HCT116 (cell line): Measurements from ENCODE around the gene UBE2L3.

Source experiments
- EZH2 ChIP-seq: fragments of 200-600 bp; sonication (generic); IDR thresholded peaks from 2 replicates; pipeline ENCODE4 v1.6.1; 2017; ENCODE audit warnings: antibody characterized with exemption, mixed run types
- EZH2phosphoT487 ChIP-seq: fragments of 200-600 bp; IDR thresholded peaks from 2 replicates; pipeline ENCODE4 v1.6.1; 2018; ENCODE audit warnings: antibody characterized with exemption, borderline replicate concordance
- JUND ChIP-seq: IDR thresholded peaks from 2 replicates; pipeline ENCODE4 v1.6.1; 2012
- POLR2A ChIP-seq: IDR thresholded peaks from 2 replicates; pipeline ENCODE4 v1.7.0; 2011; ENCODE audit warnings: borderline replicate concordance; ENCODE audit not compliant: insufficient read depth, insufficient read length; ENCODE audit errors: extremely low read depth
- POLR2AphosphoS5 ChIP-seq: IDR thresholded peaks from 2 replicates; pipeline ENCODE4 v1.6.1; 2011; ENCODE audit warnings: mild to moderate bottlenecking, low read depth, low read length, moderate library complexity
- RAD21 ChIP-seq: IDR thresholded peaks from 2 replicates; pipeline ENCODE4 v1.6.1; 2012; ENCODE audit warnings: low read depth, mild to moderate bottlenecking
- SP1 ChIP-seq: IDR thresholded peaks from 2 replicates; pipeline ENCODE4 v1.6.1; 2012; ENCODE audit warnings: low read depth
- SRF ChIP-seq: IDR thresholded peaks from 2 replicates; pipeline ENCODE4 v1.6.1; 2012; ENCODE audit warnings: low read depth
- YY1 ChIP-seq: IDR thresholded peaks from 2 replicates; pipeline ENCODE4 v1.6.1; 2011; ENCODE audit warnings: low read length, low read depth, moderate library complexity, mild to moderate bottlenecking; ENCODE audit not compliant: insufficient replicate concordance; ENCODE audit errors: extremely low read depth
- TF ChIP-seq, protein P1 (sequence below), 3 experiments: fragments of 200-600 bp in 1 of 3; sonication (generic) in 1 of 3; IDR thresholded peaks in 2 of 3; conservative IDR thresholded peaks in 1 of 3; 2 replicates each; pipeline ENCODE4 v1.5.1; 2012 to 2017; ENCODE audit warnings: low read depth in 2 of 3, low read length in 2 of 3, antibody characterized with exemption in 1 of 3, borderline replicate concordance in 1 of 3, control low read depth in 1 of 3, mild to moderate bottlenecking in 1 of 3, mixed read lengths in 1 of 3, mixed run types in 1 of 3, moderate library complexity in 1 of 3; ENCODE audit not compliant: insufficient read depth in 1 of 3
- TF ChIP-seq, protein P2 (sequence below): IDR thresholded peaks from 2 replicates; pipeline ENCODE4 v1.6.1; 2012; ENCODE audit warnings: low read depth
- TF ChIP-seq, protein P3 (sequence below): IDR thresholded peaks from 2 replicates; pipeline ENCODE4 v1.6.1; 2012

DNA sequence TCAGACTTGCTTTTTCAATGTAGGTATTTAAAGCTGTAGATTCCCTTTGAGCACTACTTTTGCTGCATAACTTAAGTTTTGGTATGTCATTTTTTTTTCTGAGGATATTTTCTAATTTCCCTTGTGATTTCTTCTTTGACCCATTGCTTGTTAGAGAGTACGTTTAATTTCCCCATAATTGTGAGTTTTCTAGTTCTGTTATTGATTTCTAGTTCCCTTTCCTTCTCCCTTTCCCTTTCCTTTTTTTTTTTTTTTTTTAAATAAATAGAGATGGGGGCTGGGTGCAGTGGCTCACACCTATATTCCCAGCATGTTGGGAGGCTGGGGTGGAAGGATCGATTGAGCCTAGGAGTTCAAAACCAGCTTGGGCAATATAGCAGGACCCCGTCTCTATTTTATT is 30.8 kb downstream of the UBE2L3 start:
- no peak for TF ChIP-seq POLR2A
- no peak for TF ChIP-seq POLR2AphosphoS5
- no peak for TF ChIP-seq EZH2phosphoT487
- TF ChIP-seq, protein P1, sequence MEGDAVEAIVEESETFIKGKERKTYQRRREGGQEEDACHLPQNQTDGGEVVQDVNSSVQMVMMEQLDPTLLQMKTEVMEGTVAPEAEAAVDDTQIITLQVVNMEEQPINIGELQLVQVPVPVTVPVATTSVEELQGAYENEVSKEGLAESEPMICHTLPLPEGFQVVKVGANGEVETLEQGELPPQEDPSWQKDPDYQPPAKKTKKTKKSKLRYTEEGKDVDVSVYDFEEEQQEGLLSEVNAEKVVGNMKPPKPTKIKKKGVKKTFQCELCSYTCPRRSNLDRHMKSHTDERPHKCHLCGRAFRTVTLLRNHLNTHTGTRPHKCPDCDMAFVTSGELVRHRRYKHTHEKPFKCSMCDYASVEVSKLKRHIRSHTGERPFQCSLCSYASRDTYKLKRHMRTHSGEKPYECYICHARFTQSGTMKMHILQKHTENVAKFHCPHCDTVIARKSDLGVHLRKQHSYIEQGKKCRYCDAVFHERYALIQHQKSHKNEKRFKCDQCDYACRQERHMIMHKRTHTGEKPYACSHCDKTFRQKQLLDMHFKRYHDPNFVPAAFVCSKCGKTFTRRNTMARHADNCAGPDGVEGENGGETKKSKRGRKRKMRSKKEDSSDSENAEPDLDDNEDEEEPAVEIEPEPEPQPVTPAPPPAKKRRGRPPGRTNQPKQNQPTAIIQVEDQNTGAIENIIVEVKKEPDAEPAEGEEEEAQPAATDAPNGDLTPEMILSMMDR (IDR thresholded peaks at IDR 0.05 in 2 of 3, conservative IDR thresholded peaks at IDR 0.05 in 1 of 3; ENCODE audit: borderline replicate concordance in 1 of 3, insufficient read depth in 1 of 3, low read depth in 2 of 3, low read length in 2 of 3): no peak
- no peak for TF ChIP-seq JUND
- no peak for TF ChIP-seq RAD21
- TF ChIP-seq EZH2: no peak
- TF ChIP-seq SRF: no peak
- no peak for TF ChIP-seq YY1
- TF ChIP-seq SP1: no peak
- TF ChIP-seq, protein P2, sequence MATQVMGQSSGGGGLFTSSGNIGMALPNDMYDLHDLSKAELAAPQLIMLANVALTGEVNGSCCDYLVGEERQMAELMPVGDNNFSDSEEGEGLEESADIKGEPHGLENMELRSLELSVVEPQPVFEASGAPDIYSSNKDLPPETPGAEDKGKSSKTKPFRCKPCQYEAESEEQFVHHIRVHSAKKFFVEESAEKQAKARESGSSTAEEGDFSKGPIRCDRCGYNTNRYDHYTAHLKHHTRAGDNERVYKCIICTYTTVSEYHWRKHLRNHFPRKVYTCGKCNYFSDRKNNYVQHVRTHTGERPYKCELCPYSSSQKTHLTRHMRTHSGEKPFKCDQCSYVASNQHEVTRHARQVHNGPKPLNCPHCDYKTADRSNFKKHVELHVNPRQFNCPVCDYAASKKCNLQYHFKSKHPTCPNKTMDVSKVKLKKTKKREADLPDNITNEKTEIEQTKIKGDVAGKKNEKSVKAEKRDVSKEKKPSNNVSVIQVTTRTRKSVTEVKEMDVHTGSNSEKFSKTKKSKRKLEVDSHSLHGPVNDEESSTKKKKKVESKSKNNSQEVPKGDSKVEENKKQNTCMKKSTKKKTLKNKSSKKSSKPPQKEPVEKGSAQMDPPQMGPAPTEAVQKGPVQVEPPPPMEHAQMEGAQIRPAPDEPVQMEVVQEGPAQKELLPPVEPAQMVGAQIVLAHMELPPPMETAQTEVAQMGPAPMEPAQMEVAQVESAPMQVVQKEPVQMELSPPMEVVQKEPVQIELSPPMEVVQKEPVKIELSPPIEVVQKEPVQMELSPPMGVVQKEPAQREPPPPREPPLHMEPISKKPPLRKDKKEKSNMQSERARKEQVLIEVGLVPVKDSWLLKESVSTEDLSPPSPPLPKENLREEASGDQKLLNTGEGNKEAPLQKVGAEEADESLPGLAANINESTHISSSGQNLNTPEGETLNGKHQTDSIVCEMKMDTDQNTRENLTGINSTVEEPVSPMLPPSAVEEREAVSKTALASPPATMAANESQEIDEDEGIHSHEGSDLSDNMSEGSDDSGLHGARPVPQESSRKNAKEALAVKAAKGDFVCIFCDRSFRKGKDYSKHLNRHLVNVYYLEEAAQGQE: no peak
- TF ChIP-seq, protein P3, sequence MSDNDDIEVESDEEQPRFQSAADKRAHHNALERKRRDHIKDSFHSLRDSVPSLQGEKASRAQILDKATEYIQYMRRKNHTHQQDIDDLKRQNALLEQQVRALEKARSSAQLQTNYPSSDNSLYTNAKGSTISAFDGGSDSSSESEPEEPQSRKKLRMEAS: no peak
